ENCODE results near the gene CAPNS2.

The CAPNS2 gene

DNA sequence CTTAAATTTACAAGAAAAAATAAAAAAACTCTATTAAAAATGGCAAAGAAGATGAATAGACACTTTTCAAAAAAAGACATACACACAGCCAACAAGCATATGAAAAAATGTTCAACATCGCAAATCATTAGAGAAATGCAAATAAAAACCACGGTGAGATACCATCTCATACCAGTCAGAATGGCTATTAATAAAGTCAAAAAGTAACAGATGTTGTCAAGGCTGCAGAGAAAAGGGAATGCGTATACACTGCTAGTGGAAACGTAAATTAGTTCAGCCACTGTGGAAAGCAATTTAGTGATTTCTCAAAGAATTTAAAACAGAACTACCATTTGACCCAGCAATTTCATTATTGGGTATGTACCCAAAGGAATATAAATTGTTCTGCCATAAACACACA lies 31.4 kb downstream of the CAPNS2 start:
- H3K4me2 ChIP-seq (ENCODE audit: low read length), result no peak overlapping the region
- H3F3A ChIP-seq (ENCODE audit: control insufficient read depth, insufficient read depth), result no peaks in the 10 kb centered on the region
- no peak overlapping the region for H3K4me3 ChIP-seq (ENCODE audit: low read length)
- no peaks in the 10 kb centered on the region for H4K20me1 ChIP-seq (ENCODE audit: control insufficient read depth, insufficient read depth, low read depth, low read length)
- TF ChIP-seq, protein P1, sequence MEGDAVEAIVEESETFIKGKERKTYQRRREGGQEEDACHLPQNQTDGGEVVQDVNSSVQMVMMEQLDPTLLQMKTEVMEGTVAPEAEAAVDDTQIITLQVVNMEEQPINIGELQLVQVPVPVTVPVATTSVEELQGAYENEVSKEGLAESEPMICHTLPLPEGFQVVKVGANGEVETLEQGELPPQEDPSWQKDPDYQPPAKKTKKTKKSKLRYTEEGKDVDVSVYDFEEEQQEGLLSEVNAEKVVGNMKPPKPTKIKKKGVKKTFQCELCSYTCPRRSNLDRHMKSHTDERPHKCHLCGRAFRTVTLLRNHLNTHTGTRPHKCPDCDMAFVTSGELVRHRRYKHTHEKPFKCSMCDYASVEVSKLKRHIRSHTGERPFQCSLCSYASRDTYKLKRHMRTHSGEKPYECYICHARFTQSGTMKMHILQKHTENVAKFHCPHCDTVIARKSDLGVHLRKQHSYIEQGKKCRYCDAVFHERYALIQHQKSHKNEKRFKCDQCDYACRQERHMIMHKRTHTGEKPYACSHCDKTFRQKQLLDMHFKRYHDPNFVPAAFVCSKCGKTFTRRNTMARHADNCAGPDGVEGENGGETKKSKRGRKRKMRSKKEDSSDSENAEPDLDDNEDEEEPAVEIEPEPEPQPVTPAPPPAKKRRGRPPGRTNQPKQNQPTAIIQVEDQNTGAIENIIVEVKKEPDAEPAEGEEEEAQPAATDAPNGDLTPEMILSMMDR (IDR thresholded peaks at IDR 0.05; ENCODE audit: low read depth, low read length, poor library complexity, severe bottlenecking), result no peak
- no peak for TF ChIP-seq EZH2phosphoT487 (IDR thresholded peaks at IDR 0.05; ENCODE audit: borderline replicate concordance, low read length)
- H3K9me2 ChIP-seq (replicated peaks; ENCODE audit: control insufficient read depth, low read length), result no peaks in the 10 kb centered on the region
- H3K36me3 ChIP-seq (ENCODE audit: control insufficient read depth, low read length), result no peaks in the 10 kb centered on the region
- H3K79me2 ChIP-seq (ENCODE audit: control insufficient read depth, low read length), result no peaks in the 10 kb centered on the region
- H3K27ac ChIP-seq (ENCODE audit: low read depth, low read length), result no peak overlapping the region
- H3K27me3 ChIP-seq (ENCODE audit: control insufficient read depth, low read length), result no peaks in the 10 kb centered on the region
- no peaks in the 10 kb centered on the region for H3K4me1 ChIP-seq (ENCODE audit: control insufficient read depth, low read length)
- H3K9me3 ChIP-seq (ENCODE audit: control insufficient read depth, insufficient read depth, low read length), result no peaks in the 10 kb centered on the region; the same call in 1 of the 2 replicates

DNA sequence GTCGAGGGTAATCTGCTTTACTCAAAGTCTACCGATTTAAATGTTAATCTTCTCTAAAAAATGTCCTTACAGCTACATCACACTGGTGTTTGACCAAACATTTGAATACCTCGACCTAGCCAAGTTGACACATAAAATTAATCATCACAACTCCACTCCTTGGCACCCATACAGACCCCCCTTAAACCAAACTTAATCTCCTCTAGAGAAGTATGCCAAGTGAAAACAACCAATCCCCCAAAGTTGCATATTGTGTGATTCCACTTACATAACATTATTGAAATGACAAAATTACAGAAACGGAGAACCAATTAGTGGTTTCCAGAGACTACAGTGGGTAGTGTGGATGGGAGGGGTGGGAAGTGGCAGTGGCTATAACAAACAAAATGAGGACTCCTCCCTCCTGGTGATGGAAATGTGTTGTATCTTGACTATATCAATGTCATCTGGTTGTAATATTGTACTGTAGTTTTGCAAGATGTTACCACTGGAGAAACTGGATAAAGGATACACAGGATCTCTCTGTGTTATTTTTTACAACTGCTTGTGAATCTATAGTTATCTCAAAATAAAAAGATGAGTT lies 39.4 kb downstream of the CAPNS2 start:
- H3K4me2 ChIP-seq (ENCODE audit: low read length), result no peak overlapping the region
- H4K20me1 ChIP-seq (ENCODE audit: control insufficient read depth, insufficient read depth, low read depth, low read length), result no peaks in the 10 kb centered on the region
- no peaks in the 10 kb centered on the region for H3K9me3 ChIP-seq (ENCODE audit: control insufficient read depth, insufficient read depth, low read length)
- no peaks in the 10 kb centered on the region for H3K27me3 ChIP-seq (ENCODE audit: control insufficient read depth, low read length)
- no peaks in the 10 kb centered on the region for H3K9me2 ChIP-seq (replicated peaks; ENCODE audit: control insufficient read depth, low read length)
- no peaks in the 10 kb centered on the region for H3K36me3 ChIP-seq (ENCODE audit: control insufficient read depth, low read length)
- no peak for TF ChIP-seq EZH2phosphoT487 (IDR thresholded peaks at IDR 0.05; ENCODE audit: borderline replicate concordance, low read length)
- TF ChIP-seq, protein P1 (IDR thresholded peaks at IDR 0.05; ENCODE audit: low read depth, low read length, poor library complexity, severe bottlenecking), result no peak
- no peak overlapping the region for H3K4me3 ChIP-seq (ENCODE audit: low read length)
- H3K4me1 ChIP-seq (ENCODE audit: control insufficient read depth, low read length), result no peaks in the 10 kb centered on the region
- H3K27ac ChIP-seq (ENCODE audit: low read depth, low read length), result no peak overlapping the region
- H3K79me2 ChIP-seq (ENCODE audit: control insufficient read depth, low read length), result no peaks in the 10 kb centered on the region
- no peaks in the 10 kb centered on the region for H3F3A ChIP-seq (ENCODE audit: control insufficient read depth, insufficient read depth)

DNA sequence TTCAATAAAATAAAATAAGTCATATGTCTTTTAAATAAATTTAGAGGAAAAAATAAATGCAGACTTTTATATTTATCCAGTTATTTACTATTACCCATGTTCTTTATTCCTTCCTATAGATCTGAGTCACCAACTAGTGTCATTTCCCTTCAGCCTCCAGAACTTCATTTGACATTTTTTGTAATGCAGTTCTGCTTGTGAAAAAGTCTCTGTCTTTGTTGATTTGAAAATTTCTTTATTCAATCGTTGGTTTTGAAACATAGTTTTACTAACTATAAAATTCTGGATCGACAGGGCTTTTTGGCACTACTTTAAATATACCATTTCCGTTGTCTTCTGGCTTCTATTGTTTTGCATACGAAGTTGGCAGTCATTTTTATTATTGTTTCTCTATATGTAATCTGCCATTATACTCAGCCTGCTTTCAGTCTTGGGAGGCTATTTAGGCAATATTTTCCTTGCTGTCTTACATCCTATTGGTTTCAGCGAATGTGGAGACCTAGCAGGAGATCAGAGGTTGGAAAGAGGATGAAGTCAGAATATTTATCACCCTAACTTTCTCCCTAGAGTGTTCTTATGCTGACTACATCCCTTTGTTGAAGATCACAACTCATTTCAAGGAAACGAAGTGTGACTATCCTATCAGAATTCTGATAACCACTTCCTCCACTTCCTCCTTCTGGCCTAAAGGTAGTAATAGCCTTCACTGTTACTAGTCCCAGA lies 47.3 kb downstream of the CAPNS2 start:
- Histone ChIP-seq H3K9me3 (ENCODE audit: control insufficient read depth, insufficient read depth, low read length) (no peaks in the 10 kb centered on the region), H3K4me2 (ENCODE audit: low read length) (no peak overlapping the region), H3K4me3 (ENCODE audit: low read length) (no peak overlapping the region), H3K9me2 (replicated peaks; ENCODE audit: control insufficient read depth, low read length) (no peaks in the 10 kb centered on the region), H3K27me3 (ENCODE audit: control insufficient read depth, low read length) (no peaks in the 10 kb centered on the region), H3F3A (ENCODE audit: control insufficient read depth, insufficient read depth) (no peaks in the 10 kb centered on the region), H3K79me2 (ENCODE audit: control insufficient read depth, low read length) (no peaks in the 10 kb centered on the region), H3K36me3 (ENCODE audit: control insufficient read depth, low read length) (no peaks in the 10 kb centered on the region), H4K20me1 (ENCODE audit: control insufficient read depth, insufficient read depth, low read depth, low read length) (no peaks in the 10 kb centered on the region), H3K27ac (ENCODE audit: low read depth, low read length) (no peak overlapping the region), H3K4me1 (ENCODE audit: control insufficient read depth, low read length) (no peaks in the 10 kb centered on the region)
- TF ChIP-seq EZH2phosphoT487 (IDR thresholded peaks at IDR 0.05; ENCODE audit: borderline replicate concordance, low read length), result no peak
- TF ChIP-seq, protein P1 (IDR thresholded peaks at IDR 0.05; ENCODE audit: low read depth, low read length, poor library complexity, severe bottlenecking), result no peak

Measured in DOHH2 (cell line).